ENCODE data around the gene SSBP2.

The SSBP2 gene

DNA sequence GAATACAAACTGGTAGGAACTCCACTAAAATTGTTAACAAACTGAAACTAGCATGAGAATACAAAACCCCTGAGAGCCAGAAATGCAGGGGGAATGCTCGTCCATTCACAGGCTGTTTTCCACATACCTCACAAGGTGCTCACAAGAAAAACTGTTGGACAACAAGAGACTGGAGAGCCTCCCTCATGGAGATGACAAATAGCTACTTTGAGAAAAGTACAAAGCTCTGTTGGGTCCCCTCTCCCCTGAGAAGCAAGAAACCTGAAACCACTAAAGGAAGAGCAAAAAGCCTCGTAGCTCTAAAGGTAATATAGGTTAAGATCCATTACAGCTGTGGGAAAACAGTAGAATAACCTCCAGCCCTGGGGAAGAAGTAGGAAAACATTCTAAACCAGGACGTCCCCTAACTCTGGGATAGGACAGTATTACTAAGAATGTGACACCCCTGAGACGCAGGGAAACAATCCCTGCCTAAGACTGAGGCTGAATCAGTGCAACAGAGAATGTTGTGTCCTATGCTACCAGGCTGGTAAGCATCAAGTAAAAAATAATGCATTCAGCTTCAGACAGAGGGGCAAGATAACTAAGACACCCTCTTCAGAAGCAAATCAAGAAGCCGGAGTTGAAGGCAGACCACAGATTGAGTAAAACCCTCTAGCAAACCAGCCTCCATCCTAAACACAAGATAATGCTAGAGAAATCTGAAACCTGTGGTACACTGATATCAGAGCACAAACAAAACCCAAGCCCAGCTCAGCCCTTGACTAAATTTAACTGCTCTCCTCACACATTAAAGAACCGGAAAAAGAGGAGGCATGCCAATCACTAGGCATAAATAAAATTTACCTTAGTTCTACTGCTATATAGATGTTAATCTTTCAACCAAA lies 160.2 kb downstream of the SSBP2 start:
- no peak for DNase-seq (ENCODE audit: low spot score)

DNA sequence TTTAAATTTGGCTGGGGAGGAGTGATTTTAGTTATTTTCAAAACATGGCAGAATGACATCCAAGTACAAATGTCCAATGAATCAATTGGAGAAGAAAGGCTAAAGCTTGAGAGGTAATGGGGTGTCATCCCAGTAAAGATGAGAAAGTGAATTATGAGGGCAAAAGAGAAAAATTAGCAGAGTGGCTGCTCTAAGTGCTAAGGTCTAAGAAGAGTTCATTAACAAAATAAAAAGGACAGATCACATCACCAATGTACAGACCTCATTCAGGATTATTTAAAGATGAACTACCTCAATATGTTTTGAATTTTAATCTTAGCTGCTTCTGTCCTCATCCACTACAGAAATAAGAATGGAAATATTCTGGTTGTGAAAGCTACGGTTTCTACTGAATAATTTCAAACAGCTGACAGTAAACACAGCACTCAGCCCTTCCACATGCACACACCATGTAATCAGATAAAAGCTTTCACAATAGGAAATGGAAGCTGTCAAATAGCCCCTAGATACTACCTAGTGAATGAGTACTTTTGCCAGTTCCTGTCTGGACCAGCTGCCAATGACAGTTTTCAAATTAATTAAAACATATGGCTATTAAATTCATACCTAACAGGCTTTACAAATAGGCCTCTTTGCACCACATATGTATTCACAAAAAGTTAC lies 171.5 kb downstream of the SSBP2 start:
- no peak for DNase-seq (ENCODE audit: low spot score)

GRCh38 chr5:81577091-81577490 lies 173.8 kb downstream of the SSBP2 start:
- DNase-seq (ENCODE audit: low spot score), result no peak

DNA sequence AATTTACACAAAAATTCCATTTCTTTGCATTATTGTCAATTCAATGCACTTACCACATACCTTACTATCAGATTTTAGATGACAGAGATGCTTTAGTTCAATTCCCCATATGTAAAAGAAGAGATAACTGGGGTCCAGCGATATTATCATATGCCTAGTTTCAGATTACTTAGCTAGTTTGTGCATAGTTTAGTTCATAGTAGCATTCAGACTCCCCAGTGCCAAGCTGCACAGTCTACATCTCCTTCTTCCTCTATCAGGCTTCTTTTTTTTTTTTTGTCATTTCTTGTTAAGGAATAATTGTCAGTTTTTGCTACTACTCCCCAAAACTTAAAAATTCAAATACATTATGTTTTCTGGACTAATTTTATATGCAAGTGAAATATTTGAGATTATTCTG lies 175.0 kb downstream of the SSBP2 start:
- no peak for DNase-seq (ENCODE audit: low spot score)

DNA sequence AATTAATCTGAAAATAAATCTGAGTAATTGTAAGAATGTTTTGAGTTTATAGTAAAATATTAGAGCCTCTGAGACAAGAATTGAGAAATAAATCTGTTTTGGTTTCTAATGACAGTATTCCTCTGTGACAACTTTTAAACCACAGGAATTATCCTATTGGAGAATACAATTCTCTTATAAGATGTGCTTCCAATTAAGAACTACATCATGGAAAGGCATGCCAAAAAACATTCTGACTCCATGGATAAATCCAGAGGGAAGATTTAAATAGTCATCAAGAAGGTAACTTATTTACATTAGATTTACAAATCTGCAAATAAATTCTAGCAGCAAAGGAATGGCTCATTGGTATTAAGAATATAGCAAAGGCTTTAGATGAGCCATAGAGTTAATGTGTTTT lies 178.7 kb downstream of the SSBP2 start:
- no peak for DNase-seq (ENCODE audit: low spot score)

DNA sequence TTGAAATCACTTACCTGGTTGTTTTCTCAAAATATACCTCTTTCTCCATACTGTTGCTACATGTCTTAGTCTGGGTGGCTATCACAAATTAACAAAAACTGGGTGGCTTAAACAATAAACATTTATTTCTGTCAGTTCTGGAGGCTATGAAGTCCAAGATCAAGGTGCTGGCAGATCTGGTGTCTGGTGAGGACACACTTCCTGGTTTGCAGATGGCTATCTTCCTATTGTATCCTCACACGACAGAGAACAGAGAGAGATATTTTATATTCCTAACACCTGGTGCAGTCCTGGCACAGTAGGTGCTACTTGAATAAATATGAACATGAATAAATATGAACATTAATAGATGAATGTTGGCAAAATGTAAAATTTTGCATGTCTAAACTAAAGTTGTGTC lies 192.7 kb downstream of the SSBP2 start:
- DNase-seq (ENCODE audit: low spot score), result no peak

- DNase-seq (ENCODE audit: low spot score), result no peak
Observed at GRCh38 chr5:81556809-81557208, 194.1 kb downstream of the SSBP2 start.

DNA sequence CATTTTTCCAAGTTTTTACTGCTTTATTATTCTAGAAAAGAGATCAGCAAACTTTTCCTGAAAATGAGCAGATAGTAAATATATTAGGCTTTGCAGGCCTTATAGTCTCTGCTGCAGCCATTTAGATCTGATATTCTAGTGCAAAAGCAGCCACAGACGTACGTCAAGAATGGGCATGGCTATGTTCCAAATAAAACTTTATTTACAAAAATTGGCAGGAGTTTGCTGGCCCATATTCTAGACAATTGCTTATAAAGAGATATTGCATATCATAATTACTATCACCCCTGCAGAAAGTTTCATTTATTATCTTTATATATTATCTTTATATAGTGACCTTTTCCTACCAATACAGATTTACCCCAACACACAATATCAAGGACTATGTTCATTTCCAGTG lies 195.0 kb downstream of the SSBP2 start:
- DNase-seq (ENCODE audit: low spot score), result no peak

- DNase-seq (ENCODE audit: low spot score), result no peak
Observed at GRCh38 chr5:81554647-81555046, 196.2 kb downstream of the SSBP2 start.

DNA sequence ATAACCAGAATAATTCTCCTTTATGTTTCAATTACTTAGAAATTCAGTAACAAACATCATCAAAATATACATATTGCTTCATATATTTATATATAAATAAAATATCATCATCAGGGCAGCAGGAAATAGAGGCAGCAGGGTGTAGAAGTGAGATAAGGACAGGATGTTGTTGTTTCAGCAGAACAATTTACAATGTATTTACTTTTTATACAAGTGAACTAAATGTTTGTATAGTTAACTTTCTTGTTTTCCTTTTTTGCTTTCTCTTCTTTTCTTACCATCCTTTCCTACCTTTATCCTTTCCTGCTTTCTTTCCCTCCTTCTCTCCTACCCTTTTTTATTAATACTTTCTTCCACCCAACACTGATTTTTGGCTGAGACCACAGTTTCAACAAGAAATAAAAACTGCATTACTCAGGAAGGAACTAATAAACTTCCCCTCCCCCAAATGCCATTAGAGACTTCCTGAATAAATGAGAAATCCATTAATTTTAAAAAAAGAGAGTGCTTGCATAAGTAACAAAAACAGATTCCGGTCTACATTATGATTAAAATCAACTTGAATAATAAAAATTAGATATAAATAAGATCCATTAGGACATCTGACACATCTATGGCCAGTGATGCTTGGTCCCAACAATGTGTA lies 197.2 kb downstream of the SSBP2 start:
- DNase-seq (ENCODE audit: low spot score), result no peak

- DNase-seq (ENCODE audit: low spot score), result no peak
Observed at GRCh38 chr5:81552852-81553566, 197.9 kb downstream of the SSBP2 start.

GRCh38 chr5:81549123-81549522 lies 201.8 kb downstream of the SSBP2 start:
- no peak for DNase-seq (ENCODE audit: low spot score)

DNA sequence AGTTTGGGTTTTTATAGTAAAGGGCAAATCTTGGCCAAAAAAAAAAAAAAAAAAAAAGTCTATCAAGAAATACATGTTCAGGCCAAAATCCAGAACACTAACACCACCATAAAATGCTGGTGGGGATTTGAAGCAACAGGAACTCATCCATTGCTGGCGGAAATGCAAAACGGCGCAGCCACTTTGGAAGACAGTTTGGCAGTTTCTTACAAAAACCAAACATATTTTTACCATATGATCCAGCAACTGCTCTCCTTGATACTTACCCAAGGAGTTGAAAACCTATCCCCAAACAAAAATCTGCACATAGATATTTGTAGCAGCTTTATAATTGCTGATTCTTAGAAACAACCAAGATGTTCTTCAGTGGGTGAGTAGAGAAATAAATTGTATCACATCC lies 203.9 kb downstream of the SSBP2 start:
- no peak for DNase-seq (ENCODE audit: low spot score)

DNA sequence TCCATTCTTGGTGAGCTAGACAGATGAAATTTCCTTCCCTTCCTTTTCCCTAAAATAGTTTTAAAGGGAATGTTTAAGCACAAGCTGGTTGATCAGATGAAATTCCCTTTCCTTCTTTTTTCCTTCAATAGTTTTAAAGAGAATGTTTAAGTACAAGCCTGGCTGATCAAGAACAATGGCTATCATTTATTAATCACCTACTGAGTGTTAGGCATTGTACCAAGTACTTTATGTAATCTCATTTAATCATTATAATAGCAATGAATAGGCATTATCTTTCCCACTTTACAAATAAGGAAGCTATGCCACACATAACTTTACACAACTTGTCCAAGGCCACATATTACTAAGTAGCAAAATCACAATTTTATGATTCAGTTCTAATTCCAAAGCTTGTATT lies 205.0 kb downstream of the SSBP2 start:
- DNase-seq (ENCODE audit: low spot score), result no peak

DNA sequence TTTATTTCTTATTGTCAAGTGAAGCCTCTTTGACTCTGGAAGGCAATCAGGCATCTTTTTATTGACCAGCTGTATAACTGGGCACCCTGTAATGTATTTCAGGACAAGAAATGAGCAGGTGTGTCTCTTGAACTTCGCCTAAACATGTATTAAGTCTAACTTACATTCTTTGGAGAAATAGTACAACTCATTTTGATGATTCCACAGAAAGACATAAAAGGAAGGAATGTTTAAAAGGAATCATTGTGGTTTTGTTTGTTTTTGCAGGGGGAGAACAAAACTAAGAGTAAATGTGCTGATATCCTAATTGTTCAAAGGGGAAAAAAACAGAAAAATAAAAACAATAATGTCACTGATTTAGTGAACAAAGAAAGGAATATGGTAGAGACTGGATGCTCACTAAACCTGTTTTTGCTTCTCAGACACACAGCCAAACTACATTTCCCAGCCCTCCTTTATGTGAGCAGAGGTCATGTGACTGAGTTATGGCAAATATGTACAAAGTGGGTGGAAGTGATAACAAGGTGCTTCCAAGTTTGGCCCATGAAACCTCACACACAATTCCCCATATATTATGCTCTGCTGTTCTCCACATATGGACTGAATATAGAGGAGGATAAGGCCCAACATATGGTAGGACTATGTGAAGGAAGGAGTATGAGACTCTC lies 206.4 kb downstream of the SSBP2 start:
- DNase-seq (ENCODE audit: low spot score), result no peak

GRCh38 chr5:81542242-81542641 lies 208.7 kb downstream of the SSBP2 start:
- DNase-seq (ENCODE audit: low spot score), result no peak

DNA sequence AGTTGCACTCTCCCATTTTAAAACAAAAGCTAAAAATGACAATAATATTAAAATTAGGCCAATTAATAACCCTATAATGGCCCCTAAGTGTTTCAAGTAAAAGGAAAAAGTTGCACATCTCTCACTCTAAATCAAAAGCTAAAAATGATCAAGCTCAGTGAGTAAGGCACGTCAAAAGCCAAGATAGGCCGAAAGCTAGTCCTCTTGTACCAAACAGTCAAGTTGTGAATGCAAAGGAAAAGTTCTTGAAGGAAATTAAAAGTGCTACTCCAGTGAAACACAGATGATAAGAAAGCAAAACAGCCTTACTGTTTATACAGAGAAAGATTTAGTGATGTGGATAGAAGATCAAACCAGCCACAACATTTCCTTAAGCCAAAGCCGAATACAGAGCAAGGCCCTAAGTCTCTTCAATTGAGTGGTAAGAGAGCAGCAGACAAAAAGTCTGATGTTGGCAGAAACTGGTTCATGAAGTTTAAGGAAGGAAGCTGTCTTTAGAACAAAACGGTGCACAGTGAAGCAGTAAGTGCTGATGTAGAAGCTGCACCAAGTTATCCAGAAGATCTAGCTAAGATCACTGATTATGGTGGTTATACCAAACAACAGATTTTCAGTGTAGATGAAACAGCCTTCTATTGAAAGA lies 212.9 kb downstream of the SSBP2 start:
- no peak for DNase-seq (ENCODE audit: low spot score)

DNA sequence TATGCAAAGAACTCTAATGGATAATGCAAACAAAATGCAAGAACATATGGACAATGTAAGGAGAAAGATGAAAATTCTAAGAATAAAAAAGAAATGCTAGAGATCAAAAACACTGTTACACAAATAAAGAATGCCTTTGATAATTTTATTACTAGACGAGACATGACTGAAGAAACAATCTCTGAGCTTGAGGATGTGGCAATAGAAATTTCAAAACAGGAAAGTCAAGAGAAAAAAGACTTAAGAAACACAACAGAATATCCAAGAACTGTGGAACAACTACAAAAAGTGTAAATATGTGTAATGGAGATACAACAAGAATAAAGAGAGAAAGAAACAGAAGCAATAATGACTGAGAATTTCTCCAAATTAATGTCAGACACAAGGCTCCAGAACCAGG lies 216.5 kb downstream of the SSBP2 start:
- no peak for DNase-seq (ENCODE audit: low spot score)

GRCh38 chr5:81533629-81534405 lies 217.1 kb downstream of the SSBP2 start:
- DNase-seq (ENCODE audit: low spot score), result no peak

DNA sequence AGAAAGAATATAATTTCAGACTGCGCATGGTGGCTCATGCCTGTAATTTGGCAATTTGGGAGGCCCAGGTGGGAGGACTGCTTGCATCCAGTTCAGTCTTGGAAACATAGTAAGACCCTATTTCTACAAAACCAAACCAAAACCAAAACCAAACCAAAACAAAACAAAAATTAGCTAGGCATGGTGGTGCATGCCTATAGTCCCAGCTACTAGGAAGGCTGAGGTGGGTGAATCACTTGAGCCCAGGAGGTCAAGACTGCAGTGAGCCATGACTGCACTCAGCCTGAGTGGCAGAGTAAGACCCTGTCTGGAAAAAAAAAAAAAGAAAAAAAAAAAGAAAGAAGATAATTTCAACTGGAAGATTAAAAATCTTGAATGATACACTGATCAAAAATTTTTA lies 220.0 kb downstream of the SSBP2 start:
- no peak for DNase-seq (ENCODE audit: low spot score)

GRCh38 chr5:81525690-81526089 lies 225.2 kb downstream of the SSBP2 start:
- no peak for DNase-seq (ENCODE audit: low spot score)
